ENCODE measurements around the gene UMAD1.

- TF ChIP-seq CTCF (IDR thresholded peaks at IDR 0.05) (no peak), POLR2A (IDR thresholded peaks at IDR 0.05) (no peak)
Measured at GRCh38 chr7:7694542-7694941, 54.0 kb downstream of the UMAD1 start.

All from thyroid gland (tissue), 4 donors.